ENCODE data around the gene LHX3. TPM values are rescaled to one million over a fixed set of nuclear protein-coding genes. Genes with fewer than 3 reads are reported as not detected.

Gene LHX3
- total RNA-seq, 1 donor from 2014 or later = not detected

DNA sequence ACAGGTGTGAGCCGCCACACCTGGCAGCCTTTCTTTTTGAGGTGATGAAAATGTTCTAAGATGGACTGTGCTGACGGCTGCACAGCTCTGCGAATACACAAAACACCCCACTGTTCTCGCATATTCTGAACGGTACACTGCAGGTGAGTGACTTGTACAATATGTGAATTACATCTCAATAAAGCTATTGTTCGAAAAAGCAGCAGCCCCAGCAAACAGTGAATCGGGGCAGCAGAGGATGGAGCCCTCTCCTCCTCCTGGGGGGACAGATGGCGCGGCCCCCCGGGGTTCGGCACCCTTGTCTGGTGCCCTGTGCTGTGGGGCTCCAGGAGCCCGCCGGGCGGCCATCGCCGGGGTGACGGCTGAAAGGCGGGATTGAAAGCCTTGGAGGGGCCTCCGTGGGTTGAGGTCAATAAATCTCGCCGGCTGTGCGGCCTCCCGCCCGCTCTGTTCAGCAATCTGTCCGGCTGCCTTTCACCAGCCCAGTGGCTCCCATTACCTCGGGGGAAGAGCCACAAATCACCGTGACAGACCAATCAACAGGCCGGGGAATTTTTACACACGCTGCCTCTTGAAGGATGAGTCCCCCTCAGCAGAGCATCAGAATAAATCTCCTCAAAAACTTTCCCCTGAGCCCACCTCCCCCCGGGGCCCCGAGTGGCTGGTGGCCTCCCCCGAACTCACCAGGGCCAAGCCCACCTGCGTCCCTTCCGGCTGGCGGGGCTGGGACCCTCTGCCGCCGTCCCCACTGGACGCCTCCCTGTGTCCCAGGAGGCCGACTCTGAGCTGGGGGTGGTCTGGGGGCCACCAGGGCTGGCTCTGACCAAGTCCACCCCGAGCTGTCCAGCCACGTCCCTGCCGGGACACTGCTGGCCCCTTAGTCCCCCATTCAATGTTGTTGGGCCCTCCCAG is 48.5 kb downstream of the LHX3 start:
- intact Hi-C loops (cut with micrococcal nuclease) = no loop called here
- H3K27ac ChIP-seq (replicated peaks) = no peak overlapping the region
- H3K36me3 ChIP-seq = no peaks in the 10 kb centered on the region
- no peak overlapping the region for H3K4me3 ChIP-seq
- H3K27me3 ChIP-seq (ENCODE audit: low read depth) = peaks cover 59% of the 10 kb centered on the region
- no peaks in the 10 kb centered on the region for H3K9me3 ChIP-seq (replicated peaks)
- no peaks in the 10 kb centered on the region for H3K4me1 ChIP-seq
- no peak for DNase-seq
- TF ChIP-seq, protein P1, sequence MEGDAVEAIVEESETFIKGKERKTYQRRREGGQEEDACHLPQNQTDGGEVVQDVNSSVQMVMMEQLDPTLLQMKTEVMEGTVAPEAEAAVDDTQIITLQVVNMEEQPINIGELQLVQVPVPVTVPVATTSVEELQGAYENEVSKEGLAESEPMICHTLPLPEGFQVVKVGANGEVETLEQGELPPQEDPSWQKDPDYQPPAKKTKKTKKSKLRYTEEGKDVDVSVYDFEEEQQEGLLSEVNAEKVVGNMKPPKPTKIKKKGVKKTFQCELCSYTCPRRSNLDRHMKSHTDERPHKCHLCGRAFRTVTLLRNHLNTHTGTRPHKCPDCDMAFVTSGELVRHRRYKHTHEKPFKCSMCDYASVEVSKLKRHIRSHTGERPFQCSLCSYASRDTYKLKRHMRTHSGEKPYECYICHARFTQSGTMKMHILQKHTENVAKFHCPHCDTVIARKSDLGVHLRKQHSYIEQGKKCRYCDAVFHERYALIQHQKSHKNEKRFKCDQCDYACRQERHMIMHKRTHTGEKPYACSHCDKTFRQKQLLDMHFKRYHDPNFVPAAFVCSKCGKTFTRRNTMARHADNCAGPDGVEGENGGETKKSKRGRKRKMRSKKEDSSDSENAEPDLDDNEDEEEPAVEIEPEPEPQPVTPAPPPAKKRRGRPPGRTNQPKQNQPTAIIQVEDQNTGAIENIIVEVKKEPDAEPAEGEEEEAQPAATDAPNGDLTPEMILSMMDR (IDR thresholded peaks at IDR 0.05; ENCODE audit: borderline replicate concordance) = no peak

DNA sequence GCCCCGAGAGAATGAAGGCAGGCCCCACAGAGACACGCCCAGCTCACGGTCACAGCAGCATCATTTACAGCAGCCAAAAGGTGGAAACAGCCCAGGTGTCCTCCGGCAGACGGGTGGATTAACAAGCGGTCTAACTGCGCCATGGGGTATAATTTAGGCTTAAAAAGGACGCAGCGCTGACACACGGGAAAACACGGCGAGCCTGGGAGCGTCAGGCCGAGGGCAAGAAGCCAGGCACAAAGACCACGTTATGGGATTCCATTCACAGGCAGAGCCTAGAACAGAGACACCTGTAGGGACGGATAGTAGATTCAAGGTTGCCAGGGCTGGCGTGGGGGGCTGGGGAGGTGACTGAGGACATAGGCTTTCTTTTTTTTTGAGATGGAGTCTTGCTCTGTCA is 49.4 kb downstream of the LHX3 start:
- Histone ChIP-seq H3K27me3 (ENCODE audit: low read depth) (peaks cover 57% of the 10 kb centered on the region), H3K36me3 (no peaks in the 10 kb centered on the region), H3K4me3 (no peak overlapping the region), H3K27ac (replicated peaks) (no peak overlapping the region), H3K9me3 (replicated peaks) (no peaks in the 10 kb centered on the region), H3K4me1 (no peaks in the 10 kb centered on the region)
- no peak for DNase-seq
- TF ChIP-seq, protein P1 (IDR thresholded peaks at IDR 0.05; ENCODE audit: borderline replicate concordance) = no peak
- intact Hi-C loops (cut with micrococcal nuclease) = no loop called here

DNA sequence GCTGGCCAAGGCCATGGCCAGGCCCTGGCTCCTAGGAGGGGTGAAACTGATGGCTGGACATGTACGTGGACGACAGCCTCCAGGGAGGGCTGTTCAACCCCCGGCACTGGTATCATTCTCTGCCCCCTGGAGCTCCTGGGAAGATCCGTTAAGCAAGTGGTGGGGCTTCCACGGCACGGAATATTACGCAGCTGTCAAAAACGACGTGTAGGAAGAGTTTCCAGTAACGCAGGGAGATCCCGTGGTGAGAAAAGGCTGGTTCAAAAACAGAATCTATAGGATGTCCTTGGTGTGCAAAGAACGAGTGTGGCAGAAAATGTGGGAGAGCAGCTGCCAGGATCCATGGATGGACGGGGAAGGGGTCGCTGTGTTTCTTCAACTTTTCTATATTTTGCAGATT is 50.0 kb downstream of the LHX3 start:
- H3K4me1 ChIP-seq = no peaks in the 10 kb centered on the region
- TF ChIP-seq, protein P1 (IDR thresholded peaks at IDR 0.05; ENCODE audit: borderline replicate concordance) = no peak
- H3K27me3 ChIP-seq (ENCODE audit: low read depth) = peaks cover 53% of the 10 kb centered on the region
- no peak overlapping the region for H3K27ac ChIP-seq (replicated peaks)
- intact Hi-C loops (cut with micrococcal nuclease) = no loop called here
- H3K4me3 ChIP-seq = no peak overlapping the region
- no peak for DNase-seq
- H3K9me3 ChIP-seq (replicated peaks) = no peaks in the 10 kb centered on the region
- no peaks in the 10 kb centered on the region for H3K36me3 ChIP-seq

DNA sequence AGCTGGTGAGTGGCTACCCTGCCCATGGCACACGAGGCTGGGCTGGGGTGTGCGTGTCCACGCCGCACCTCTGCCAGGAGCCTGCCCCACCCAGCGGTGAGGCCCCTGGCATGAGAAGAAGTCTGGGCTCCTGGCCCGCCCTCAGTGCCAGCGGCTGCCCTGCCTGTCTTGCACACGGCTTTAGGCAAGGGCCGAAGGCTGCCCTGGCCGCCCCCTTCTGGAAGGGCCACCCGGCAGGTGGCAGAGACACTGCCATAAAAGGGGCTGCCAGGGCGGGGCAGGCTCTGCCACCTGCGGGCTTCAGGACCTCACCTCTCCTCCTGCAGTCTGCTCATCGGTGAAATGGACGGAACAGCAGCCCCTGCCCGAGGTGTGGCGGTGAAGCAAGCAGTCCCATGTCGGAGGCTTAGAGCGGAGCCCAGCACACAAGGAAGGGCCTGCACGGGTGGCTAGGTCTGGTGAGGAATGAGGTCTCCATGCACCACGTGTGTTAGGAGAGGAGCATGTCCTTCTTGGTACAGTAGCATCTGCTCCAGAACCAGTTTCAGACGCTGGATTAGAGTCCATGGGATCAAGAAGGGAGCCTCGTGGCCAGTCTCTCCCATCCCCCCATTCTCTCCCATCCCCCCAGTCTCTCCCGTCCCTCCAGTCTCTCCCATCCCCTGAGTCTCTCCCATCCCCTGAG is 51.4 kb downstream of the LHX3 start:
- Histone ChIP-seq H3K4me1 (no peaks in the 10 kb centered on the region), H3K4me3 (no peak overlapping the region), H3K36me3 (no peaks in the 10 kb centered on the region), H3K27me3 (ENCODE audit: low read depth) (peaks cover 55% of the 10 kb centered on the region), H3K27ac (replicated peaks) (no peak overlapping the region), H3K9me3 (replicated peaks) (no peaks in the 10 kb centered on the region)
- intact Hi-C loops (cut with micrococcal nuclease) = no loop called here
- no peak for DNase-seq
- TF ChIP-seq, protein P1 (IDR thresholded peaks at IDR 0.05; ENCODE audit: borderline replicate concordance) = no peak

- H3K27ac ChIP-seq (replicated peaks) = no peak overlapping the region
- no peaks in the 10 kb centered on the region for H3K36me3 ChIP-seq
- no peaks in the 10 kb centered on the region for H3K9me3 ChIP-seq (replicated peaks)
- no peaks in the 10 kb centered on the region for H3K4me1 ChIP-seq
- intact Hi-C loops (cut with micrococcal nuclease) = no loop called here
- H3K27me3 ChIP-seq (ENCODE audit: low read depth) = peaks cover 55% of the 10 kb centered on the region
- TF ChIP-seq, protein P1 (IDR thresholded peaks at IDR 0.05; ENCODE audit: borderline replicate concordance) = no peak
- DNase-seq = no peak
- H3K4me3 ChIP-seq = no peak overlapping the region
Measured at GRCh38 chr9:136152931-136153330, 52.0 kb downstream of the LHX3 start.

All from left ventricle myocardium inferior (tissue), 1 donor.